ENCODE measurements around the gene PIK3R3.
"Not testable (repeated sequence)": the region's sequence is repeated elsewhere in the genome, so short reads cannot be mapped to it uniquely, and the experiment has no call there.

The PIK3R3 gene

DNA sequence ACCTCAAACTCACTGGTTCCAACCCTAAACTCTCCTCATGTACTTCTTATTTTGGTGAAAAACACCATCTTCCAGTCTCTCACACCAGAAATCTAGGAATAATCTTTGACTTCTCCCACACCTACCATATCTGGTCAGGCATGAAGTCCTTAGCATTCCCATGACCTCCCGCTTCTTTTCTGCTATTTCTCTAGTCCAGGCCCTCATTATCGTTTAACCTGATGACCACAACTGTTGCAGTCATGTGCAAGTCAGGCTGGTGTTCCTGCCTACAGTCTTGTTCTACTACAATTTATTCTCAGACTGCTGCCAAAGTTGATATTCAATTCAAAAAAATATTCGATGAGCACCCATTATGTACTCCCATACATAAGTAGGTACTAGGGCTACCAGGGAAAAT lies 71.3 kb downstream of the PIK3R3 start:
- no peak overlapping the region for H2AFZ ChIP-seq (ENCODE audit: low read depth)
- H3K27ac ChIP-seq: no peak overlapping the region
- no peaks in the 10 kb centered on the region for H4K20me1 ChIP-seq (ENCODE audit: insufficient read depth)
- H3K36me3 ChIP-seq (ENCODE audit: insufficient read depth): no peaks in the 10 kb centered on the region
- no peak overlapping the region for H3K9ac ChIP-seq
- TF ChIP-seq, protein P1, sequence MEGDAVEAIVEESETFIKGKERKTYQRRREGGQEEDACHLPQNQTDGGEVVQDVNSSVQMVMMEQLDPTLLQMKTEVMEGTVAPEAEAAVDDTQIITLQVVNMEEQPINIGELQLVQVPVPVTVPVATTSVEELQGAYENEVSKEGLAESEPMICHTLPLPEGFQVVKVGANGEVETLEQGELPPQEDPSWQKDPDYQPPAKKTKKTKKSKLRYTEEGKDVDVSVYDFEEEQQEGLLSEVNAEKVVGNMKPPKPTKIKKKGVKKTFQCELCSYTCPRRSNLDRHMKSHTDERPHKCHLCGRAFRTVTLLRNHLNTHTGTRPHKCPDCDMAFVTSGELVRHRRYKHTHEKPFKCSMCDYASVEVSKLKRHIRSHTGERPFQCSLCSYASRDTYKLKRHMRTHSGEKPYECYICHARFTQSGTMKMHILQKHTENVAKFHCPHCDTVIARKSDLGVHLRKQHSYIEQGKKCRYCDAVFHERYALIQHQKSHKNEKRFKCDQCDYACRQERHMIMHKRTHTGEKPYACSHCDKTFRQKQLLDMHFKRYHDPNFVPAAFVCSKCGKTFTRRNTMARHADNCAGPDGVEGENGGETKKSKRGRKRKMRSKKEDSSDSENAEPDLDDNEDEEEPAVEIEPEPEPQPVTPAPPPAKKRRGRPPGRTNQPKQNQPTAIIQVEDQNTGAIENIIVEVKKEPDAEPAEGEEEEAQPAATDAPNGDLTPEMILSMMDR (conservative IDR thresholded peaks at IDR 0.05; ENCODE audit: low read depth, low read length): no peak
- no peaks in the 10 kb centered on the region for H3K79me2 ChIP-seq (ENCODE audit: insufficient read depth, low read depth)
- no peak overlapping the region for H3K4me3 ChIP-seq (IDR thresholded peaks at IDR 0.05; ENCODE audit: insufficient read depth, low read depth, low read length)
- H3K4me2 ChIP-seq: no peak overlapping the region
- peaks cover 45% of the 10 kb centered on the region for H3K4me1 ChIP-seq (ENCODE audit: low read depth, poor library complexity, severe bottlenecking)
- H3K27me3 ChIP-seq (ENCODE audit: insufficient read depth, low read depth): no peaks in the 10 kb centered on the region

DNA sequence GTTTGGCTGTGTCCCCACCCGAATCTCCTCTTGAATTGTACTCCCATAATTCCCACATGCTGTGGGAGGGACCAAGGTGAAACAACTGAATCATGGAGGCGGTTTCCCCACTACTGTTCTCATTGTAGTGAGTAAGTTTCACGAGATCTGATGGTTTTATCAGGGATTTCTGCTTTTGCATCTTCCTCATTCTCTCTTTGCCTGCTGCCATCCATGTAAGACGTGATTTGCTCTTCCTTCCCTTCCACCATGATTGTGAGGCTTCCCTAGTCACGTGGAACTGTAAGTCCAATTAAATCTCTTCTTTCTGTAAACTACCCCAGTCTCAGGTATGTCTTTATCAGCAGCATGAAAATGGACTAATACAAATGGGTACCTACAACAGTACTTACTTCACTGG lies 73.5 kb downstream of the PIK3R3 start:
- no peaks in the 10 kb centered on the region for H3K79me2 ChIP-seq (ENCODE audit: insufficient read depth, low read depth)
- H3K9ac ChIP-seq: no peak overlapping the region
- H3K4me2 ChIP-seq: no peak overlapping the region
- H3K36me3 ChIP-seq (ENCODE audit: insufficient read depth): no peaks in the 10 kb centered on the region
- peaks cover 26% of the 10 kb centered on the region for H3K4me1 ChIP-seq (ENCODE audit: low read depth, poor library complexity, severe bottlenecking)
- TF ChIP-seq, protein P1 (conservative IDR thresholded peaks at IDR 0.05; ENCODE audit: low read depth, low read length): no peak
- H4K20me1 ChIP-seq (ENCODE audit: insufficient read depth): no peaks in the 10 kb centered on the region
- H3K27ac ChIP-seq: no peak overlapping the region
- H3K27me3 ChIP-seq (ENCODE audit: insufficient read depth, low read depth): no peaks in the 10 kb centered on the region
- H2AFZ ChIP-seq (ENCODE audit: low read depth): no peak overlapping the region
- H3K4me3 ChIP-seq (IDR thresholded peaks at IDR 0.05; ENCODE audit: insufficient read depth, low read depth, low read length): no peak overlapping the region

DNA sequence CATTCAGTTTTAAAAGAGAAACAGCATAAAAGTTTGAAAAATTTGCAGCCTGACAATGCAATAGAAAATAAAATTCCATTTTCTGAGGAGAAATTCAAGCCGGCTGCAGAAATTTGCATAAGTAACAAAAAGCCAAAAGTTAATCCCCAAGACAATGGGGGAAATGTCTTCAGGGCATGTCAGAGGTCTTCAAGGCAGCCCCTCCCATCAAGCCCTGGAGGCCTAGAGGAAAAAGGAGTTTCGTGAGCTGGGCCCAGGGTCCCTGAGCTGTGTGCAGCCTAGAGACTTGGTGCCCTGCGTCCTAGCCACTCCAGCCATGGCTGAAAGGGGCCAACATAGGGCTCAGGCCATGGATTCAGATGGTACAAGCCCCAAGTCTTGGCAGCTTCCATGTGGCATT lies 74.6 kb downstream of the PIK3R3 start:
- H4K20me1 ChIP-seq (ENCODE audit: insufficient read depth): no peaks in the 10 kb centered on the region
- H3K36me3 ChIP-seq (ENCODE audit: insufficient read depth): no peaks in the 10 kb centered on the region
- H3K4me2 ChIP-seq: no peak overlapping the region
- H3K4me3 ChIP-seq (IDR thresholded peaks at IDR 0.05; ENCODE audit: insufficient read depth, low read depth, low read length): no peak overlapping the region
- no peaks in the 10 kb centered on the region for H3K79me2 ChIP-seq (ENCODE audit: insufficient read depth, low read depth)
- H3K4me1 ChIP-seq (ENCODE audit: low read depth, poor library complexity, severe bottlenecking): peaks cover 15% of the 10 kb centered on the region
- no peaks in the 10 kb centered on the region for H3K27me3 ChIP-seq (ENCODE audit: insufficient read depth, low read depth)
- H3K27ac ChIP-seq: no peak overlapping the region
- TF ChIP-seq, protein P1 (conservative IDR thresholded peaks at IDR 0.05; ENCODE audit: low read depth, low read length): no peak
- H3K9ac ChIP-seq: no peak overlapping the region
- no peak overlapping the region for H2AFZ ChIP-seq (ENCODE audit: low read depth)

DNA sequence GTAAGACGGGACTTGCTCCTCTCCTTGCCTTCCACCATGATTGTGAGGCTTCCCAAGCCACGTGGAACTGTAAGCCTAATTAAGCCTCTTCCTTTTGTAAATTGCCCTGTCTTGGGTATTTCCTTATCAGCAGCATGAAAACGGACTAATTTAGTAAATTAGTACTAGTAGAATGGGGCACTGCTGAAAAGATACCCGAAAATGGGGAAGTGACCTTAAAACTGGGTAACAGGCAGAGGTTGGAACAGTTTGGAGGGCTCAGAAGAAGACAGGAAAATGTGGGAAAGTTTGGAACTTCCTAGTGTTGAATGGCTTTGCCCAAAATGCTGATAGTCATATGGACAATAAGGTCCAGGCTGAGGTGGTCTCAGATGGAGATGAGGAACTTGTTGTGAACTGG lies 75.2 kb downstream of the PIK3R3 start:
- not testable (repeated sequence) for H3K9ac ChIP-seq; H2AFZ ChIP-seq (ENCODE audit: low read depth); H3K27ac ChIP-seq; H4K20me1 ChIP-seq (ENCODE audit: insufficient read depth); H3K4me2 ChIP-seq; H3K27me3 ChIP-seq (ENCODE audit: insufficient read depth, low read depth); H3K79me2 ChIP-seq (ENCODE audit: insufficient read depth, low read depth); H3K4me3 ChIP-seq (IDR thresholded peaks at IDR 0.05; ENCODE audit: insufficient read depth, low read depth, low read length); H3K36me3 ChIP-seq (ENCODE audit: insufficient read depth); H3K4me1 ChIP-seq (ENCODE audit: low read depth, poor library complexity, severe bottlenecking)

DNA sequence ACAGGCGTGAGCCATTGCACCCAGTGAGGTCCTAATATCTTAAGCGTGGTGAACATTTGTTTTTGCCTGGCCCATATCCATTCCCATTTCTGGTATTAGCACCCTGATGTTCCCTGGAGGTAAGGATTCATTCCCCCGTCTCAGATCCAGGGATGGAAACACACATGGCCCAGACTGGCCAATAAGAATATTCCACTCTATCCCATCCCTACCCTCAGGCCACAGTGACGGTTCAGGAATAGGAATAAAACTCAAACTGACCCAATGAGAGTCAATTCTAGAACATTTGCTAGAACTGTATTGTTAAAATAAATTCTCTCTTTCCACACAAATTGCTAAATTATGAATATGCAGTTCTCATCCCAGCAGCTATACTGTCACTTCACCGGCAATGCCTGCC lies 76.1 kb downstream of the PIK3R3 start:
- Histone ChIP-seq H3K36me3 (ENCODE audit: insufficient read depth) (no peaks in the 10 kb centered on the region), H3K4me3 (IDR thresholded peaks at IDR 0.05; ENCODE audit: insufficient read depth, low read depth, low read length) (no peak overlapping the region), H3K27me3 (ENCODE audit: insufficient read depth, low read depth) (no peaks in the 10 kb centered on the region), H3K27ac (no peak overlapping the region), H2AFZ (ENCODE audit: low read depth) (no peak overlapping the region), H4K20me1 (ENCODE audit: insufficient read depth) (no peaks in the 10 kb centered on the region), H3K79me2 (ENCODE audit: insufficient read depth, low read depth) (no peaks in the 10 kb centered on the region), H3K9ac (no peak overlapping the region), H3K4me2 (no peak overlapping the region), H3K4me1 (ENCODE audit: low read depth, poor library complexity, severe bottlenecking) (peaks cover under 1% of the 10 kb centered on the region)
- TF ChIP-seq, protein P1 (conservative IDR thresholded peaks at IDR 0.05; ENCODE audit: low read depth, low read length): no peak

Measured in KMS-11 (cell line).